Endothelial cell of umbilical vein (primary cell): ENCODE results near the gene CEBPG. TPM values are rescaled to one million over a fixed set of nuclear protein-coding genes. Genes with fewer than 3 reads are reported as not detected.

Source experiments
- BruUV-seq: library from RNA; stranded (reverse); fragments of 400-500 nt; replicated peaks from 2 replicates; lab custom pipeline; 2021; lab: Mats Ljungman, UMichigan
- CTCF ChIA-PET: fragments of 300-600, 350-600 bp; sonication (Branson Sonifier 250); formaldehyde crosslinking; loops from one replicate; lab custom pipeline; 2021; ENCODE audit warnings: antibody characterized with exemption, inconsistent platforms; lab: Charles Lee
- POLR2A ChIA-PET: fragments of 300-600, 350-600 bp; sonication (Branson Sonifier 250); formaldehyde crosslinking; loops from one replicate; lab custom pipeline; 2021; ENCODE audit warnings: antibody characterized with exemption, inconsistent platforms; lab: Charles Lee
- DNase-seq: peaks from one replicate; pipeline ENCODE4 v3.0.0-alpha.2; 2011; ENCODE audit warnings: low read depth, low spot score
- FAIRE-seq: peaks from 2 replicates; lab custom pipeline; 2011; peaks lifted over from hg19 to GRCh38; lab: Jason Lieb, UNC
- H2AFZ ChIP-seq: 2 replicates; pipeline ENCODE4 v1.6.0; 2012; ENCODE audit warnings: low read depth, low read length, control low read depth, inconsistent platforms
- H3K27ac ChIP-seq: 2 replicates; pipeline ENCODE4 v1.5.1; 2011; ENCODE audit warnings: low read depth, mild to moderate bottlenecking, control low read depth, low read length, moderate library complexity; ENCODE audit not compliant: insufficient read depth
- H3K27me3 ChIP-seq, 2 experiments: 2 replicates each; pipeline versions ENCODE4 v1.6.0 to v1.6.1; 2011; ENCODE audit warnings: low read length in 2 of 2, mixed read lengths in 1 of 2; ENCODE audit not compliant: control insufficient read depth in 2 of 2, insufficient read depth in 2 of 2
- H3K36me3 ChIP-seq, 2 experiments: 2 replicates in 1 of 2; 3 replicates in 1 of 2; pipeline ENCODE4 v1.5.1; 2011; ENCODE audit warnings: low read length in 2 of 2, mild to moderate bottlenecking in 1 of 2, moderate library complexity in 1 of 2; ENCODE audit not compliant: control insufficient read depth in 2 of 2, insufficient read depth in 2 of 2; ENCODE audit errors: extremely low read depth in 1 of 2
- H3K4me1 ChIP-seq: 3 replicates; pipeline ENCODE4 v1.5.1; 2011; ENCODE audit warnings: mild to moderate bottlenecking, low read length; ENCODE audit not compliant: control insufficient read depth, insufficient read depth; ENCODE audit errors: extremely low read depth
- H3K4me2 ChIP-seq: 2 replicates; pipeline ENCODE4 v1.6.1; 2011; ENCODE audit warnings: low read length, control low read depth, mixed read lengths; ENCODE audit not compliant: insufficient read depth
- H3K4me3 ChIP-seq, 3 experiments: fragments of 200-600 bp in 1 of 3; sonication (generic), shearing (Covaris generic) in 1 of 3; replicated peaks in 1 of 3; 2 replicates each; pipeline ENCODE4 v1.5.1; 2011 to 2016; ENCODE audit warnings: control low read depth in 3 of 3, low read length in 3 of 3, mild to moderate bottlenecking in 2 of 3, inconsistent platforms in 1 of 3, low read depth in 1 of 3, moderate library complexity in 1 of 3; ENCODE audit not compliant: insufficient read depth in 1 of 3
- H3K79me2 ChIP-seq: 2 replicates; pipeline ENCODE4 v1.6.0; 2012; ENCODE audit warnings: low read length, inconsistent platforms; ENCODE audit not compliant: control insufficient read depth, insufficient read depth
- H3K9ac ChIP-seq: replicated peaks from 2 replicates; pipeline ENCODE3; 2011; ENCODE audit warnings: low read length, control low read depth; ENCODE audit not compliant: insufficient read depth; ENCODE audit errors: extremely low read depth
- H3K9me1 ChIP-seq: replicated peaks from 3 replicates; pipeline ENCODE4 v1.6.0; 2011; ENCODE audit warnings: mild to moderate bottlenecking, low read length; ENCODE audit not compliant: control insufficient read depth, insufficient read depth; ENCODE audit errors: extremely low read depth
- H3K9me3 ChIP-seq: replicated peaks from 2 replicates; pipeline ENCODE4 v1.5.1; 2012; ENCODE audit warnings: low read length, inconsistent platforms; ENCODE audit not compliant: control insufficient read depth, insufficient read depth
- H4K20me1 ChIP-seq: replicated peaks from 2 replicates; pipeline ENCODE3; 2011; ENCODE audit warnings: mild to moderate bottlenecking, low read length; ENCODE audit not compliant: control insufficient read depth, insufficient read depth; ENCODE audit errors: extremely low read depth
- CTCF ChIP-seq, 2 donors: IDR thresholded peaks; 1 replicate in 1 of 2; 2 replicates in 1 of 2; pipeline ENCODE4 v1.5.1; 2011; ENCODE audit warnings: low read length in 2 of 2, mild to moderate bottlenecking in 2 of 2, moderate library complexity in 2 of 2, control low read depth in 1 of 2, inconsistent platforms in 1 of 2, low read depth in 1 of 2; ENCODE audit not compliant: insufficient read depth in 1 of 2; ENCODE audit errors: extremely low read depth in 1 of 2
- EZH2 ChIP-seq: IDR thresholded peaks from 2 replicates; pipeline ENCODE4 v1.6.1; 2012; ENCODE audit warnings: borderline replicate concordance, low read depth, mild to moderate bottlenecking, moderate library complexity, low read length, inconsistent platforms; ENCODE audit not compliant: severe bottlenecking
- FOS ChIP-seq: IDR thresholded peaks from 2 replicates; pipeline ENCODE4 v1.6.1; 2011; ENCODE audit warnings: mild to moderate bottlenecking, low read length, moderate library complexity, borderline replicate concordance; ENCODE audit not compliant: insufficient read depth
- GATA2 ChIP-seq: IDR thresholded peaks from 2 replicates; pipeline ENCODE4 v1.7.0; 2011; ENCODE audit warnings: low read depth, mild to moderate bottlenecking, moderate library complexity, mixed read lengths, low read length; ENCODE audit not compliant: insufficient read length, insufficient read depth
- JUN ChIP-seq: IDR thresholded peaks from 2 replicates; pipeline ENCODE4 v1.6.1; 2011; ENCODE audit warnings: borderline replicate concordance, low read depth; ENCODE audit not compliant: insufficient read length, insufficient read depth
- MAX ChIP-seq: IDR thresholded peaks from 2 replicates; pipeline ENCODE4 v1.6.1; 2011; ENCODE audit not compliant: insufficient read depth, insufficient read length
- MYC ChIP-seq: IDR thresholded peaks from one replicate; pipeline ENCODE4 v1.6.1; 2011; ENCODE audit warnings: mild to moderate bottlenecking, low read depth, low read length
- POLR2A ChIP-seq: IDR thresholded peaks from 2 replicates; pipeline ENCODE4 v1.6.1; 2012; ENCODE audit warnings: low read depth, mild to moderate bottlenecking, control low read depth, low read length
- POLR2AphosphoS5 ChIP-seq: IDR thresholded peaks from 2 replicates; pipeline ENCODE4 v1.6.1; 2012; ENCODE audit warnings: low read depth, mild to moderate bottlenecking, control low read depth, low read length, moderate library complexity; ENCODE audit not compliant: insufficient read depth
- dilution Hi-C: fragments of 300-500 bp; cut with MboI; formaldehyde crosslinking; loops from one replicate; pipeline ENCODE4 v1.15.0; 2019; ENCODE audit warnings: low sequenced_read_pairs; ENCODE audit not compliant: extremely low pct_ligation_motif_present
- intact Hi-C: fragments of 100-400 bp; cut with micrococcal nuclease; formaldehyde crosslinking; loops from one replicate; pipeline ENCODE4 v1.10.0; 2022
- polyA plus RNA-seq, 4 experiments: library from polyadenylated mRNA; depleted of rRNA in 3 of 4; stranded (reverse) in 3 of 4; unstranded in 1 of 4; fragments of >200 nt; gene quantifications; 2 replicates each; pipeline versions ENCODE4 v1.2.1 to v1.2.3, GENCODE V29; 2011 to 2012; ENCODE audit warnings: missing spikeins in 1 of 4
- total RNA-seq: library from RNA; stranded (reverse); gene quantifications from 2 replicates; pipeline ENCODE4 v1.2.3, GENCODE V29; 2021

Gene CEBPG
- total and polyA plus RNA-seq, 2 donors (not counting 3 experiments of a cell fraction or from before 2014, with no cell fraction given), result 10.2 to 24.6 TPM

GRCh38 chr19:33403973-33404304, 30.4 kb downstream of the CEBPG start:
- H3K9ac ChIP-seq, result no peak overlapping the region
- H4K20me1 ChIP-seq, result no peaks in the 10 kb centered on the region
- BruUV-seq, result no TSS peak
- DNase-seq (no peak), FAIRE-seq (no peak)
- dilution Hi-C loops, result no loop called here
- no peaks in the 10 kb centered on the region for H3K9me3 ChIP-seq
- H3K4me1 ChIP-seq, result no peaks in the 10 kb centered on the region
- intact Hi-C loops, result no loop called here
- no peaks in the 10 kb centered on the region for H3K27me3 ChIP-seq
- H3K36me3 ChIP-seq, result no peaks in the 10 kb centered on the region
- no peak overlapping the region for H3K4me2 ChIP-seq
- no peak overlapping the region for H3K4me3 ChIP-seq
- TF ChIP-seq MAX, result no peak
- TF ChIP-seq FOS, result no peak
- TF ChIP-seq EZH2, result no peak
- no peak for TF ChIP-seq MYC
- no peak for TF ChIP-seq CTCF (IDR thresholded peaks at IDR 0.05; ENCODE audit: extremely low read depth in 1 of 2, insufficient read depth in 1 of 2, low read depth in 1 of 2, low read length in 2 of 2)
- no peak for TF ChIP-seq POLR2A
- TF ChIP-seq POLR2AphosphoS5, result no peak
- TF ChIP-seq GATA2, result no peak
- no peak for TF ChIP-seq JUN
- no peaks in the 10 kb centered on the region for H3K9me1 ChIP-seq
- H2AFZ ChIP-seq, result no peak overlapping the region
- CTCF ChIA-PET, result interaction anchor here (4.1 to 5.9 kb wide), 2 partner anchors 12 to 166 kb away, joined by 24 to 181 read pairs; no protein-coding TSS in a partner anchor
- H3K27ac ChIP-seq, result no peak overlapping the region
- no peaks in the 10 kb centered on the region for H3K79me2 ChIP-seq
- POLR2A ChIA-PET, result no interaction called here
